WI38 (cell line): ENCODE data around the gene CYCS.
A peak's percentile ranks its signal among the peaks of the same experiment; 100 is the strongest.

ENCODE experiments used
- H3K4me3 ChIP-seq: 2 replicates; pipeline ENCODE4 v1.5.1; 2011; ENCODE audit warnings: low read depth, mild to moderate bottlenecking, control low read depth, low read length
- CTCF ChIP-seq: IDR thresholded peaks from 2 replicates; pipeline ENCODE4 v1.5.1; 2012; ENCODE audit warnings: low read depth, mild to moderate bottlenecking, control low read depth, low read length

The CYCS gene

GRCh38 chr7:25134358-25135010 is 9.4 kb upstream of the CYCS start:
- no peak for TF ChIP-seq CTCF
- no peak overlapping the region for H3K4me3 ChIP-seq

GRCh38 chr7:25132430-25132829 is 7.4 kb upstream of the CYCS start:
- TF ChIP-seq CTCF = no peak
- no peak overlapping the region for H3K4me3 ChIP-seq

- H3K4me3 ChIP-seq = no peak overlapping the region
- TF ChIP-seq CTCF = no peak
Measured at GRCh38 chr7:25126751-25127150, 1.7 kb upstream of the CYCS start.

GRCh38 chr7:25124465-25125136 is 459 bp downstream of the CYCS start:
- peak overlapping the region; percentile 96 for H3K4me3 ChIP-seq
- TF ChIP-seq CTCF = no peak

GRCh38 chr7:25122373-25122772 is 2.7 kb downstream of the CYCS start:
- TF ChIP-seq CTCF = no peak
- H3K4me3 ChIP-seq = no peak overlapping the region

- no peak overlapping the region for H3K4me3 ChIP-seq
- no peak for TF ChIP-seq CTCF
Measured at GRCh38 chr7:25121599-25121998, 3.5 kb downstream of the CYCS start.

- no peak overlapping the region for H3K4me3 ChIP-seq
- no peak for TF ChIP-seq CTCF
Measured at GRCh38 chr7:25119102-25119501, 6.0 kb downstream of the CYCS start.
